Right ventricle myocardium inferior (tissue), 1 donor: Measurements from ENCODE around the gene SUMF2. TPM values are rescaled to one million over a fixed set of nuclear protein-coding genes. Genes with fewer than 3 reads are reported as not detected.
"Not testable (repeated sequence)": the region's sequence is repeated elsewhere in the genome, so short reads cannot be mapped to it uniquely, and the experiment has no call there.

ENCODE experiments used
- ATAC-seq: fragments of 200-7000 bp; cut with Tn5 transposase; one replicate; pipeline ENCODE4 v1.9.1; 2020; ENCODE audit warnings: mild to moderate bottlenecking, moderate library complexity
- DNase-seq: peaks from one replicate; pipeline ENCODE4 v3.0.0; 2021; ENCODE audit errors: missing footprints
- intact Hi-C: fragments of 100-400 bp; cut with DNase I; formaldehyde crosslinking; loops from one replicate; pipeline ENCODE4 v1.11.0; 2022
- total RNA-seq: library from RNA; stranded (reverse); fragmentation: NEBNext Ultra II Directional; extraction: Animal tissue kit (Norgen Biotek cat#: 25700); gene quantifications from one replicate; pipeline ENCODE4 v1.2.1, GENCODE V29; 2021
- donor health status: DM: no; HTN: yes; CAD: no; lungs with severe emphysema.

Gene SUMF2
- total RNA-seq, 1 donor from 2014 or later: 33.1 TPM

GRCh38 chr7:56092789-56093531 lies 28.9 kb downstream of the SUMF2 start, which contains the start of gene PHKG1:
Gene PHKG1, minus strand, starts transcription at chr7:56092952. Its CDS starts 4,011 bp downstream, at chr7:56088941.
- ATAC-seq (peak; percentile 86), DNase-seq (peak; percentile 85)
- intact Hi-C loops: loop anchor here (1.0 kb wide), 1 partner anchor 14 kb away; no protein-coding TSS in a partner anchor

- DNase-seq (no peak), ATAC-seq (peak; percentile 69)
- intact Hi-C loops: no loop called here
Observed at GRCh38 chr7:56097700-56098099, 33.6 kb downstream of the SUMF2 start.

GRCh38 chr7:56098187-56099008 lies 34.3 kb downstream of the SUMF2 start:
- ATAC-seq, DNase-seq, intact Hi-C loops: not testable (repeated sequence)

GRCh38 chr7:56099653-56100052 lies 35.6 kb downstream of the SUMF2 start:
- DNase-seq: no peak
- no peak for ATAC-seq
- intact Hi-C loops: no loop called here

GRCh38 chr7:56104138-56104537 lies 40.1 kb downstream of the SUMF2 start:
- DNase-seq, intact Hi-C loops, ATAC-seq: not testable (repeated sequence)

- no peak for DNase-seq
- ATAC-seq: no peak
Observed at GRCh38 chr7:56105508-56105907, 41.4 kb downstream of the SUMF2 start.

GRCh38 chr7:56106108-56107073 lies 42.3 kb downstream of the SUMF2 start, which contains the start of gene CHCHD2:
Gene CHCHD2, minus strand, starts transcription at chr7:56106476. Its CDS starts 63 bp downstream, at chr7:56106413.
- peak; percentile 100 for ATAC-seq
- peak; percentile 98 for DNase-seq
- intact Hi-C loops: loop anchor here (5.0 kb wide), 1 partner anchor 54 kb away; the partner anchor contains the start of genes CCT6A and PSPH

More at GRCh38 chr7:56105508-56105907, 41.4 kb downstream of the SUMF2 start:
- intact Hi-C loops: loop anchor here (5.0 kb wide), 1 partner anchor 53 kb away; the partner anchor contains the start of genes CCT6A and PSPH

GRCh38 chr7:56107954-56108258 lies 43.8 kb downstream of the SUMF2 start:
- ATAC-seq (no peak), DNase-seq (no peak)
- intact Hi-C loops: loop anchor here (5.0 kb wide), 1 partner anchor 56 kb away; the partner anchor contains the start of genes CCT6A and PSPH

GRCh38 chr7:56110611-56111010 lies 46.5 kb downstream of the SUMF2 start:
- intact Hi-C loops: no loop called here
- DNase-seq (no peak), ATAC-seq (no peak)

- ATAC-seq, intact Hi-C loops, DNase-seq: not testable (repeated sequence)
Observed at GRCh38 chr7:56112244-56112643, 48.2 kb downstream of the SUMF2 start.

- intact Hi-C loops: no loop called here
- ATAC-seq (no peak), DNase-seq (no peak)
Observed at GRCh38 chr7:56115852-56116538, 51.9 kb downstream of the SUMF2 start, which contains the start of gene NUPR2. Gene NUPR2, minus strand, starts transcription at chr7:56116417. Its CDS starts 103 bp downstream, at chr7:56116314.

- intact Hi-C loops: no loop called here
- ATAC-seq: no peak
- no peak for DNase-seq
Observed at GRCh38 chr7:56121440-56121839, 57.4 kb downstream of the SUMF2 start.

GRCh38 chr7:56124981-56125380 lies 60.9 kb downstream of the SUMF2 start:
- ATAC-seq (no peak), DNase-seq (no peak)
- intact Hi-C loops: no loop called here

- DNase-seq (no peak), ATAC-seq (no peak)
- intact Hi-C loops: no loop called here
Observed at GRCh38 chr7:56125831-56126230, 61.7 kb downstream of the SUMF2 start.

GRCh38 chr7:56127241-56127975 lies 63.3 kb downstream of the SUMF2 start:
- DNase-seq (no peak), ATAC-seq (no peak)
- intact Hi-C loops: no loop called here
